HEK293 (cell line): ENCODE results near the gene THSD4.

Experiments
- CTCF ChIA-PET: fragments of 350-600 bp; formaldehyde crosslinking; extraction: SDS; loops from one replicate; lab custom pipeline; 2021; ENCODE audit warnings: antibody characterized with exemption; lab: Yijun Ruan, JAX
- POLR2A ChIA-PET: fragments of 300-600 bp; formaldehyde crosslinking; extraction: SDS; loops from one replicate; lab custom pipeline; 2020; ENCODE audit warnings: antibody characterized with exemption, inconsistent platforms; lab: Yijun Ruan, JAX
- H3K27ac ChIP-seq: fragments of 200-500 bp; sonication (Bioruptor generic); 2 replicates; pipeline ENCODE4 v1.5.1; 2014; ENCODE audit warnings: low read depth, low read length, control low read depth, inconsistent platforms; ENCODE audit errors: extremely low read depth
- H3K36me3 ChIP-seq, 2 experiments: fragments of 200-500 bp in 1 of 2; sonication (Bioruptor generic) in 1 of 2; 1 replicate in 1 of 2; 2 replicates in 1 of 2; pipeline ENCODE4 v1.5.1; 2014 to 2017; ENCODE audit warnings: inconsistent platforms in 2 of 2, low read length in 2 of 2; ENCODE audit not compliant: control insufficient read depth in 2 of 2, insufficient read depth in 1 of 2
- H3K4me1 ChIP-seq: fragments of 200-500 bp; sonication (Bioruptor generic); 2 replicates; pipeline ENCODE4 v1.5.1; 2014; ENCODE audit warnings: mild to moderate bottlenecking, low read length, inconsistent platforms; ENCODE audit not compliant: control insufficient read depth, insufficient read depth
- H3K4me3 ChIP-seq: 2 replicates; pipeline ENCODE4 v1.5.1; 2011; ENCODE audit warnings: low read depth, mild to moderate bottlenecking, control low read depth, low read length, moderate library complexity
- H3K9me3 ChIP-seq: fragments of 200-500 bp; sonication (Bioruptor generic); 2 replicates; pipeline ENCODE4 v1.5.1; 2014; ENCODE audit warnings: low read depth, low read length, inconsistent platforms; ENCODE audit not compliant: control insufficient read depth, insufficient read depth
- GLIS1 ChIP-seq: fragments of 450-650 bp; formaldehyde crosslinking; IDR thresholded peaks from 2 replicates; pipeline ENCODE4 v1.5.1; 2016; ENCODE audit warnings: missing biosample characterization, missing genetic modification characterization
- GLIS2 ChIP-seq: fragments of 450-650 bp; formaldehyde crosslinking; IDR thresholded peaks from 2 replicates; pipeline ENCODE4 v1.5.1; 2016; ENCODE audit warnings: missing biosample characterization, missing genetic modification characterization
- MZF1 ChIP-seq: fragments of 450-650 bp; formaldehyde crosslinking; IDR thresholded peaks from 2 replicates; pipeline ENCODE4 v1.5.1; 2017; ENCODE audit warnings: missing biosample characterization, missing genetic modification characterization, borderline replicate concordance
- PRDM1 ChIP-seq: fragments of 450-650 bp; formaldehyde crosslinking; IDR thresholded peaks from 2 replicates; pipeline ENCODE4; 2016; ENCODE audit warnings: missing biosample characterization, missing genetic modification characterization
- SALL2 ChIP-seq: fragments of 450-650 bp; formaldehyde crosslinking; IDR thresholded peaks from 2 replicates; pipeline ENCODE4 v1.5.0; 2017; ENCODE audit warnings: missing biosample characterization, mild to moderate bottlenecking, missing genetic modification characterization, borderline replicate concordance
- ZBTB11 ChIP-seq: fragments of 450-650 bp; formaldehyde crosslinking; conservative IDR thresholded peaks from 2 replicates; pipeline ENCODE4 v1.5.1; 2016; ENCODE audit warnings: low read depth, missing biosample characterization, missing genetic modification characterization
- ZBTB8A ChIP-seq: fragments of 450-650 bp; formaldehyde crosslinking; IDR thresholded peaks from 2 replicates; pipeline ENCODE4 v1.5.1; 2016; ENCODE audit warnings: missing biosample characterization, missing genetic modification characterization
- ZFP69B ChIP-seq: fragments of 450-650 bp; formaldehyde crosslinking; IDR thresholded peaks from 2 replicates; pipeline ENCODE4 v1.5.1; 2016; ENCODE audit warnings: missing biosample characterization, missing genetic modification characterization
- ZNF114 ChIP-seq: fragments of 450-650 bp; formaldehyde crosslinking; IDR thresholded peaks from 2 replicates; pipeline ENCODE4 v1.5.0; 2017; ENCODE audit warnings: missing biosample characterization, missing genetic modification characterization
- ZNF169 ChIP-seq: fragments of 450-650 bp; formaldehyde crosslinking; IDR thresholded peaks from 2 replicates; pipeline ENCODE4 v1.5.1; 2016; ENCODE audit warnings: missing biosample characterization, missing genetic modification characterization
- ZNF24 ChIP-seq: fragments of 450-650 bp; formaldehyde crosslinking; IDR thresholded peaks from 2 replicates; pipeline ENCODE4 v1.5.1; 2016; ENCODE audit warnings: missing biosample characterization, missing genetic modification characterization
- ZNF266 ChIP-seq: fragments of 450-650 bp; formaldehyde crosslinking; IDR thresholded peaks from 2 replicates; pipeline ENCODE4 v1.5.1; 2016; ENCODE audit warnings: missing biosample characterization, missing genetic modification characterization, low read depth
- ZNF274 ChIP-seq, 2 experiments: fragments of 200-500 bp in 1 of 2; fragments of 450-650 bp in 1 of 2; sonication (Bioruptor generic) in 1 of 2; formaldehyde crosslinking in 1 of 2; IDR thresholded peaks; 2 replicates each; pipeline versions ENCODE4 v1.5.1 to v1.6.1; 2014 to 2016; ENCODE audit warnings: borderline replicate concordance in 1 of 2, inconsistent platforms in 1 of 2, low read length in 1 of 2, missing biosample characterization in 1 of 2, missing genetic modification characterization in 1 of 2
- ZNF302 ChIP-seq: fragments of 450-650 bp; formaldehyde crosslinking; IDR thresholded peaks from 2 replicates; pipeline ENCODE4 v1.5.1; 2016; ENCODE audit warnings: missing biosample characterization, missing genetic modification characterization, low read depth
- ZNF341 ChIP-seq: fragments of 450-650 bp; formaldehyde crosslinking; IDR thresholded peaks from 2 replicates; pipeline ENCODE4; 2016; ENCODE audit warnings: low read depth, missing biosample characterization, missing genetic modification characterization
- ZNF350 ChIP-seq: fragments of 450-650 bp; formaldehyde crosslinking; IDR thresholded peaks from 2 replicates; pipeline ENCODE4 v1.5.0; 2017; ENCODE audit warnings: missing biosample characterization, mild to moderate bottlenecking, missing genetic modification characterization
- ZNF501 ChIP-seq: fragments of 450-650 bp; formaldehyde crosslinking; IDR thresholded peaks from 2 replicates; pipeline ENCODE4 v1.5.1; 2016; ENCODE audit warnings: missing biosample characterization, missing genetic modification characterization
- ZNF624 ChIP-seq: fragments of 450-650 bp; formaldehyde crosslinking; IDR thresholded peaks from 2 replicates; pipeline ENCODE4 v1.5.1; 2017; ENCODE audit warnings: missing biosample characterization, missing genetic modification characterization
- ZNF664 ChIP-seq: fragments of 450-650 bp; formaldehyde crosslinking; IDR thresholded peaks from 2 replicates; pipeline ENCODE4 v1.5.1; 2016; ENCODE audit warnings: missing biosample characterization, missing genetic modification characterization
- ZNF670 ChIP-seq: fragments of 450-650 bp; formaldehyde crosslinking; IDR thresholded peaks from 2 replicates; pipeline ENCODE4 v1.5.1; 2016; ENCODE audit warnings: missing biosample characterization, missing genetic modification characterization, low read depth
- ZSCAN23 ChIP-seq: fragments of 450-650 bp; formaldehyde crosslinking; IDR thresholded peaks from 2 replicates; pipeline ENCODE4 v1.5.1; 2016; ENCODE audit warnings: missing biosample characterization, missing genetic modification characterization
- TF ChIP-seq, protein P1 (sequence below): fragments of 450-650 bp; IDR thresholded peaks from 2 replicates; pipeline ENCODE4 v1.5.1; 2018; ENCODE audit warnings: missing biosample characterization, missing genetic modification characterization
- TF ChIP-seq, protein P2 (sequence below): fragments of 450-650 bp; formaldehyde crosslinking; IDR thresholded peaks from 2 replicates; pipeline ENCODE4 v1.5.1; 2016; ENCODE audit warnings: missing biosample characterization, missing genetic modification characterization

Gene THSD4

GRCh38 chr15:71186267-71186666 is 71.0 kb downstream of the THSD4 start (continued):
- TF ChIP-seq GLIS2 (tag by site-specific recombination) (no peak), ZNF341 (no peak), SALL2 (tag by site-specific recombination) (no peak), MZF1 (tag by site-specific recombination) (no peak)

DNA sequence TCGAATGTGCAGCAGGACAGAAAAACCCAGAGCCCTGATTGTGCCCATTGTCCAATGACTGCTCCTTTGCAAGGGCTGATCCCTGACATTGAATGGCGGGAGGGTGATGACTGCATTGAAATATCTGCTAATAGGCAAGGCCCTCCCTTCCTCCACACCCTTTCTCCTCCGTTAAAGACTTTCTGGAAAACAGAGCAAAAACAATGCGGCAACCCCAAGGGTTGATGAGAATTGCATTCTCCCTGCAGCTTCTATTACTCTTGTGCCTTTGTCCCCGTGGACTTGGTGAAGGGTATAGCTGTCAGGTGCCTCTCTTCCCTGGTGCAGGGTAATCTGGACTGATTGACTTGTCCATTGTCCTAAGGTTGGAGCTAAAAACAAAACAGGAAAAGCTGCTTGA is 71.8 kb downstream of the THSD4 start:
- H3K9me3 ChIP-seq = no peaks in the 10 kb centered on the region
- ChIA-PET POLR2A (no interaction called here), CTCF (no interaction called here)
- H3K4me3 ChIP-seq = no peak overlapping the region
- no peak overlapping the region for H3K27ac ChIP-seq
- H3K36me3 ChIP-seq = no peaks in the 10 kb centered on the region
- no peak for TF ChIP-seq ZNF624 (tag by site-specific recombination)
- TF ChIP-seq ZNF114 (tag by site-specific recombination) = no peak
- TF ChIP-seq ZNF169 = no peak
- no peak for TF ChIP-seq PRDM1 (tag by site-specific recombination)
- TF ChIP-seq, protein P1, sequence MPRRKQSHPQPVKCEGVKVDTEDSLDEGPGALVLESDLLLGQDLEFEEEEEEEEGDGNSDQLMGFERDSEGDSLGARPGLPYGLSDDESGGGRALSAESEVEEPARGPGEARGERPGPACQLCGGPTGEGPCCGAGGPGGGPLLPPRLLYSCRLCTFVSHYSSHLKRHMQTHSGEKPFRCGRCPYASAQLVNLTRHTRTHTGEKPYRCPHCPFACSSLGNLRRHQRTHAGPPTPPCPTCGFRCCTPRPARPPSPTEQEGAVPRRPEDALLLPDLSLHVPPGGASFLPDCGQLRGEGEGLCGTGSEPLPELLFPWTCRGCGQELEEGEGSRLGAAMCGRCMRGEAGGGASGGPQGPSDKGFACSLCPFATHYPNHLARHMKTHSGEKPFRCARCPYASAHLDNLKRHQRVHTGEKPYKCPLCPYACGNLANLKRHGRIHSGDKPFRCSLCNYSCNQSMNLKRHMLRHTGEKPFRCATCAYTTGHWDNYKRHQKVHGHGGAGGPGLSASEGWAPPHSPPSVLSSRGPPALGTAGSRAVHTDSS (tag by site-specific recombination) = no peak
- no peak for TF ChIP-seq ZBTB11 (tag by site-specific recombination)
- no peak for TF ChIP-seq ZFP69B (tag by site-specific recombination)
- no peak for TF ChIP-seq ZNF24
- no peak for TF ChIP-seq ZNF350 (tag by site-specific recombination)
- no peak for TF ChIP-seq ZNF302 (tag by site-specific recombination)
- TF ChIP-seq ZNF670 (tag by site-specific recombination) = no peak
- TF ChIP-seq, protein P2, sequence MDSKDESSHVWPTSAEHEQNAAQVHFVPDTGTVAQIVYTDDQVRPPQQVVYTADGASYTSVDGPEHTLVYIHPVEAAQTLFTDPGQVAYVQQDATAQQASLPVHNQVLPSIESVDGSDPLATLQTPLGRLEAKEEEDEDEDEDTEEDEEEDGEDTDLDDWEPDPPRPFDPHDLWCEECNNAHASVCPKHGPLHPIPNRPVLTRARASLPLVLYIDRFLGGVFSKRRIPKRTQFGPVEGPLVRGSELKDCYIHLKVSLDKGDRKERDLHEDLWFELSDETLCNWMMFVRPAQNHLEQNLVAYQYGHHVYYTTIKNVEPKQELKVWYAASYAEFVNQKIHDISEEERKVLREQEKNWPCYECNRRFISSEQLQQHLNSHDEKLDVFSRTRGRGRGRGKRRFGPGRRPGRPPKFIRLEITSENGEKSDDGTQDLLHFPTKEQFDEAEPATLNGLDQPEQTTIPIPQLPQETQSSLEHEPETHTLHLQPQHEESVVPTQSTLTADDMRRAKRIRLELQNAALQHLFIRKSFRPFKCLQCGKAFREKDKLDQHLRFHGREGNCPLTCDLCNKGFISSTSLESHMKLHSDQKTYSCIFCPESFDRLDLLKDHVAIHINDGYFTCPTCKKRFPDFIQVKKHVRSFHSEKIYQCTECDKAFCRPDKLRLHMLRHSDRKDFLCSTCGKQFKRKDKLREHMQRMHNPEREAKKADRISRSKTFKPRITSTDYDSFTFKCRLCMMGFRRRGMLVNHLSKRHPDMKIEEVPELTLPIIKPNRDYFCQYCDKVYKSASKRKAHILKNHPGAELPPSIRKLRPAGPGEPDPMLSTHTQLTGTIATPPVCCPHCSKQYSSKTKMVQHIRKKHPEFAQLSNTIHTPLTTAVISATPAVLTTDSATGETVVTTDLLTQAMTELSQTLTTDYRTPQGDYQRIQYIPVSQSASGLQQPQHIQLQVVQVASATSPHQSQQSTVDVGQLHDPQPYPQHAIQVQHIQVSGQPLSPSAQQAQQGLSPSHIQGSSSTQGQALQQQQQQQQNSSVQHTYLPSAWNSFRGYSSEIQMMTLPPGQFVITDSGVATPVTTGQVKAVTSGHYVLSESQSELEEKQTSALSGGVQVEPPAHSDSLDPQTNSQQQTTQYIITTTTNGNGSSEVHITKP (tag by site-specific recombination) = no peak
- TF ChIP-seq ZNF274 (IDR thresholded peaks at IDR 0.05; ENCODE audit: low read length) = no peak
- TF ChIP-seq ZNF274 (tag by site-specific recombination; IDR thresholded peaks at IDR 0.05; ENCODE audit: borderline replicate concordance) = no peak
- no peak for TF ChIP-seq ZNF266 (tag by site-specific recombination)
- no peak for TF ChIP-seq ZBTB8A
- TF ChIP-seq ZNF501 = no peak
- TF ChIP-seq ZSCAN23 (tag by site-specific recombination) = no peak
- no peak for TF ChIP-seq ZNF664 (tag by site-specific recombination)
- TF ChIP-seq GLIS1 (tag by site-specific recombination) = no peak
- no peaks in the 10 kb centered on the region for H3K4me1 ChIP-seq
